ENCODE results near the gene AFF1.

DNA sequence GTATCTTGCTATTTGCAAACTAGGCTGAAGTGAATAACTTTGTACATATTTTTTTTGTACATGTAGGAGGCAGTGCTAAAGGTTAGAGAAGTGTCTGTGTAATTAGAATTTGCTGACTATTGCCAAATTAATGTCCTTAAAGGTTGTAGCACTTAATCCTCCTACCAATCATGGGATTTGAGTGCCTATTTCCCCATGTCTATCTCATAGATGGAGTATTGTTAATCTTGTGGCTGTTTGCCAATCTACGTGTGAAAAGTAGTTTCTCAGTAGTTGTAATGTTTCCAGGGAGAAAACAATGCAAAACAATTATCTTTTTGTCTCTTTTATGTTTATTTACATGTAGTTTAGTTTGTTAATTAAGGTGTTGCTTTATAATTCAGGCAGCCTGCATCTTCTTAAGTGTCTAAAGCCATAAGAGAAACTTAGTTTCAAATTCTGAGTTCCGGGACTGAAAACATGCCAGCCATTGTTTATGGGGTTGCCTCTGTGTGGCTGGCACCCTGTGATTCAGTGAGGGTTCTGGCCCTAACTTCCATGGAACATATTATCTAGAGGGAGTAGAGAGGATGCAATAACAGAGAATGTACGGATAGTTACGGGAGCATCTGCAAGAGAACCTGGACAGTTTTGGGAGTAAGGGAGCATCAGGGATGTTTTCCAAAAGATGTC, 143.2 kb downstream of the AFF1 start:
- TF ChIP-seq, protein P1, sequence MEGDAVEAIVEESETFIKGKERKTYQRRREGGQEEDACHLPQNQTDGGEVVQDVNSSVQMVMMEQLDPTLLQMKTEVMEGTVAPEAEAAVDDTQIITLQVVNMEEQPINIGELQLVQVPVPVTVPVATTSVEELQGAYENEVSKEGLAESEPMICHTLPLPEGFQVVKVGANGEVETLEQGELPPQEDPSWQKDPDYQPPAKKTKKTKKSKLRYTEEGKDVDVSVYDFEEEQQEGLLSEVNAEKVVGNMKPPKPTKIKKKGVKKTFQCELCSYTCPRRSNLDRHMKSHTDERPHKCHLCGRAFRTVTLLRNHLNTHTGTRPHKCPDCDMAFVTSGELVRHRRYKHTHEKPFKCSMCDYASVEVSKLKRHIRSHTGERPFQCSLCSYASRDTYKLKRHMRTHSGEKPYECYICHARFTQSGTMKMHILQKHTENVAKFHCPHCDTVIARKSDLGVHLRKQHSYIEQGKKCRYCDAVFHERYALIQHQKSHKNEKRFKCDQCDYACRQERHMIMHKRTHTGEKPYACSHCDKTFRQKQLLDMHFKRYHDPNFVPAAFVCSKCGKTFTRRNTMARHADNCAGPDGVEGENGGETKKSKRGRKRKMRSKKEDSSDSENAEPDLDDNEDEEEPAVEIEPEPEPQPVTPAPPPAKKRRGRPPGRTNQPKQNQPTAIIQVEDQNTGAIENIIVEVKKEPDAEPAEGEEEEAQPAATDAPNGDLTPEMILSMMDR (IDR thresholded peaks at IDR 0.05), result no peak
- TF ChIP-seq POLR2A (IDR thresholded peaks at IDR 0.05) (no peak), EP300 (IDR thresholded peaks at IDR 0.05) (no peak)

Measured in gastroesophageal sphincter (tissue), 3 donors.